Breast epithelium (tissue), 4 donors: Measurements from ENCODE around the gene FHL3. TPM values are rescaled to one million over a fixed set of nuclear protein-coding genes. Genes with fewer than 3 reads are reported as not detected.

Source experiments
- DNase-seq, 2 donors: peaks; one replicate each; pipeline ENCODE4 v3.0.0-alpha.2; 2019; ENCODE audit warnings: low spot score in 2 of 2
- H3K27ac ChIP-seq, 2 donors: fragments of 200-600 bp; sonication (generic) in 1 of 2; one replicate each; pipeline ENCODE4 v1.5.1; 2016 to 2019; ENCODE audit warnings: mild to moderate bottlenecking in 1 of 2
- H3K27me3 ChIP-seq, 2 donors: fragments of 200-600 bp; sonication (generic) in 1 of 2; one replicate each; pipeline versions ENCODE4 v1.5.1 to v1.6.0; 2017 to 2019; ENCODE audit warnings: control low read depth in 1 of 2, mild to moderate bottlenecking in 1 of 2
- H3K36me3 ChIP-seq: fragments of 200-600 bp; one replicate; pipeline ENCODE4 v1.5.1; 2019
- H3K4me1 ChIP-seq, 2 donors: fragments of 200-600 bp; sonication (generic); one replicate each; pipeline ENCODE4 v1.5.1; 2016 to 2019; ENCODE audit warnings: control low read depth in 1 of 2
- H3K4me3 ChIP-seq, 3 donors: fragments of 200-600 bp; sonication (generic); 1 replicate in 2 of 3; 2 replicates in 1 of 3; pipeline ENCODE4 v1.5.1; 2016 to 2019; ENCODE audit warnings: mild to moderate bottlenecking in 3 of 3, moderate library complexity in 2 of 3
- H3K9me3 ChIP-seq, 2 donors: fragments of 200-600 bp; sonication (generic) in 1 of 2; one replicate each; pipeline ENCODE4 v1.5.1; 2016 to 2019; ENCODE audit warnings: control low read depth in 1 of 2
- CTCF ChIP-seq, 3 donors: fragments of 450-650 bp; IDR thresholded peaks; one replicate each; pipeline ENCODE4 v1.5.1; 2016 to 2017; ENCODE audit warnings: antibody characterized with exemption in 3 of 3, mild to moderate bottlenecking in 3 of 3, moderate library complexity in 3 of 3
- POLR2A ChIP-seq: fragments of 450-650 bp; IDR thresholded peaks from one replicate; pipeline ENCODE4 v1.6.1; 2016; ENCODE audit warnings: antibody characterized with exemption, mild to moderate bottlenecking, moderate library complexity
- POLR2AphosphoS5 ChIP-seq, 3 donors: sonication (generic); formaldehyde crosslinking; IDR thresholded peaks; one replicate each; pipeline ENCODE4 v1.6.1; 2017; ENCODE audit warnings: antibody characterized with exemption in 3 of 3
- intact Hi-C: fragments of 100-400 bp; cut with DNase I; formaldehyde crosslinking; loops from one replicate; pipeline ENCODE4 v1.15.1; 2023; ENCODE audit warnings: low total_unique reads
- total RNA-seq, 3 donors: library from RNA; depleted of rRNA; stranded (reverse); fragments of >200 nt; gene quantifications; one replicate each; pipeline ENCODE4 v1.1.0, GENCODE V29; 2016

FHL3 gene
- total RNA-seq, 3 donors from 2014 or later = 11.8 to 22.6 (median 21.4) TPM

- H3K9me3 ChIP-seq = no peaks in the 10 kb centered on the region
- intact Hi-C loops = loop anchor here (1.0 kb wide), 1 partner anchor 21 kb away; no protein-coding TSS in a partner anchor
- no peak overlapping the region for H3K27ac ChIP-seq
- H3K4me3 ChIP-seq = no peak overlapping the region
- H3K36me3 ChIP-seq = no peaks in the 10 kb centered on the region
- DNase-seq = peak in 1 of 2 donors; percentile 37
- TF ChIP-seq CTCF (IDR thresholded peaks at IDR 0.05) = no peak
- TF ChIP-seq POLR2AphosphoS5 (IDR thresholded peaks at IDR 0.05) = no peak
- H3K27me3 ChIP-seq = no peaks in the 10 kb centered on the region
- no peaks in the 10 kb centered on the region for H3K4me1 ChIP-seq
Measured at GRCh38 chr1:37951783-37952624, 53.3 kb downstream of the FHL3 start.

GRCh38 chr1:37951041-37951782 lies 54.1 kb downstream of the FHL3 start:
- Histone ChIP-seq H3K27me3 (no peaks in the 10 kb centered on the region), H3K27ac (no peak overlapping the region), H3K4me1 (no peaks in the 10 kb centered on the region), H3K9me3 (no peaks in the 10 kb centered on the region), H3K4me3 (no peak overlapping the region), H3K36me3 (no peaks in the 10 kb centered on the region)
- no peak for TF ChIP-seq POLR2A
- no peak for TF ChIP-seq POLR2AphosphoS5 (IDR thresholded peaks at IDR 0.05)
- DNase-seq = no peak
- intact Hi-C loops = loop anchor here (1.0 kb wide), 1 partner anchor 20 kb away; no protein-coding TSS in a partner anchor

- Histone ChIP-seq H3K4me3 (no peak overlapping the region), H3K27ac (no peak overlapping the region), H3K36me3 (no peaks in the 10 kb centered on the region), H3K4me1 (no peaks in the 10 kb centered on the region), H3K9me3 (no peaks in the 10 kb centered on the region), H3K27me3 (no peaks in the 10 kb centered on the region)
- intact Hi-C loops = no loop called here
- DNase-seq = no peak
- TF ChIP-seq CTCF (IDR thresholded peaks at IDR 0.05) (no peak), POLR2AphosphoS5 (IDR thresholded peaks at IDR 0.05) (no peak), POLR2A (no peak)
Measured at GRCh38 chr1:37949524-37950152, 55.7 kb downstream of the FHL3 start.

GRCh38 chr1:37948841-37949240 lies 56.5 kb downstream of the FHL3 start:
- H3K36me3 ChIP-seq = no peaks in the 10 kb centered on the region
- intact Hi-C loops = no loop called here
- H3K27ac ChIP-seq = no peak overlapping the region
- no peak for DNase-seq
- no peaks in the 10 kb centered on the region for H3K27me3 ChIP-seq
- H3K4me3 ChIP-seq = no peak overlapping the region
- H3K4me1 ChIP-seq = no peaks in the 10 kb centered on the region
- no peaks in the 10 kb centered on the region for H3K9me3 ChIP-seq
- no peak for TF ChIP-seq POLR2A

DNA sequence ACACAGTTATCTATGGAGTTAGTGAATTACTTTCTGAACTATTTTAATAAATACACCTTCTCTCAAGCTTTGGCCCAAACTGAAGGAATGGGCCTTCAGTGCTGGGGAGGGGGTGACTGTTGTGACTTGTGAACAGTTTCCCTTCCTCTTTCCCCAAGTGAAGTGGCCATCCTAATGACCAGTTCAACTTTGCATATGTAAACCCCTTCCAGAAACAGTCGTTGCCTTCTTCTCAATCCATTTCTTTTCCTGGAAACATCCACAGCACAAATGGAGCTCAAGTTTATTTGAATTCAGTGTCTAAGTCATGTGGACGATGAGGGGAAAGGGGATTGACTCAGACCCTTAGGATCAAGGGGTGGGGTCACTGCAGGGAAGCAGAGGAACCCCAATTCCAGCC lies 57.1 kb downstream of the FHL3 start:
- Histone ChIP-seq H3K4me1 (no peaks in the 10 kb centered on the region), H3K36me3 (no peaks in the 10 kb centered on the region), H3K4me3 (no peak overlapping the region), H3K27ac (no peak overlapping the region), H3K9me3 (no peaks in the 10 kb centered on the region), H3K27me3 (no peaks in the 10 kb centered on the region)
- intact Hi-C loops = no loop called here
- TF ChIP-seq POLR2AphosphoS5 (IDR thresholded peaks at IDR 0.05) (no peak), POLR2A (no peak), CTCF (IDR thresholded peaks at IDR 0.05) (no peak)
- DNase-seq = no peak
